ENCODE measurements around the gene OR4S2. TPM values are rescaled to one million over a fixed set of nuclear protein-coding genes. Genes with fewer than 3 reads are reported as not detected.

The OR4S2 gene, protein sequence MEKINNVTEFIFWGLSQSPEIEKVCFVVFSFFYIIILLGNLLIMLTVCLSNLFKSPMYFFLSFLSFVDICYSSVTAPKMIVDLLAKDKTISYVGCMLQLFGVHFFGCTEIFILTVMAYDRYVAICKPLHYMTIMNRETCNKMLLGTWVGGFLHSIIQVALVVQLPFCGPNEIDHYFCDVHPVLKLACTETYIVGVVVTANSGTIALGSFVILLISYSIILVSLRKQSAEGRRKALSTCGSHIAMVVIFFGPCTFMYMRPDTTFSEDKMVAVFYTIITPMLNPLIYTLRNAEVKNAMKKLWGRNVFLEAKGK
- not detected in 2 replicates for total RNA-seq

DNA sequence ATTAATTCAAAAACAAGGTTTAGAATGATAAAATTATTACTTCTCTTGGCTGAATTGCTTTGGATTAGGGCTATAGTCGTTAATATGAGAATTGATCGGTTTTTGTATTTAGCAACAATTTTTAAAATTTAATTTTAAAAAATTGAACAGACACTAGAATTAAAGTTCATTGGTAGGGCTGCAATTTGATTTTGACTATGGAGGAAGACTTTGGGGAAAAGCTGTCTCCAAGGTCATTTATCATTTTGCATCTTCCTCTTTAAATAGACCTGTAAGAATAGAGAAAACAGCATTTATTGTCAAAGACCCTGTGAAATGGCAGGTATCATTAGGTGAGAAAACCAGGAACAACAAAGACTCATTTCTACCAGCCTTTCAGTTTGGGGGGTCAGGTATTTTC, at the start of gene OR4S2:
Gene OR4S2 (plus strand): TSS at position 301 of the 400 bp plus-strand sequence. CDS start 2,577 bp downstream, outside the sequence.
- no peaks in the 10 kb centered on the region for H3K4me1 Mint-ChIP-seq (ENCODE audit: low read depth)
- H3K9me3 Mint-ChIP-seq = peaks cover 36% of the 10 kb centered on the region
- DNase-seq (ENCODE audit: low spot score) = no peak
- no peaks in the 10 kb centered on the region for H3K36me3 Mint-ChIP-seq (ENCODE audit: low read depth)
- H3K27ac Mint-ChIP-seq = no peak within 1 kb of the TSS
- H3K4me3 Mint-ChIP-seq = no peak within 1 kb of the TSS
- intact Hi-C loops (cut with micrococcal nuclease) = no loop called here
- H3K27me3 Mint-ChIP-seq (ENCODE audit: insufficient read depth) = no peaks in the 10 kb centered on the region

DNA sequence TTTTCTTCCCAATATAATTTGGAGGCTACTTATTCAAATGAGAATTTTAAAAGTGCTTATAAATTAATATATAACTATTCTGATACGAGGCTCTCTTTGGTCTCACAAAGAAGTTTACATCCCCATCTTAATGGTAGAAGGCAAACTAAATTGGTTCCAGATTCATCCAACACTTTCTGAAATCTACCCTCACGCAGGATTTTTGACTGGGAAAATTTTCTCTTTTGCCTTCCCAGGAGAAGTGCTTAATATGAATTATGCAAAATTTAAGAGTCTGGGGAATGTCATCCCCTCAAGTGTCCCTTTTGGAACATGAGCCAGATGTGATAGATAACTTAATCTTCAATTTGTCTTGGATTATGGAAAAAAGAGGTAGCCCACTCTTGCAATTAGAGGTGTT, 40.6 kb upstream of the OR4S2 start, which contains the start of gene OR4C11:
Gene OR4C11 (minus strand): TSS at position 101 of the 400 bp plus-strand sequence. CDS start 3,272 bp downstream, outside the sequence.
- peaks cover 26% of the 10 kb centered on the region for H3K9me3 Mint-ChIP-seq
- DNase-seq (ENCODE audit: low spot score) = no peak
- H3K36me3 Mint-ChIP-seq (ENCODE audit: low read depth) = no peaks in the 10 kb centered on the region
- intact Hi-C loops (cut with micrococcal nuclease) = no loop called here
- H3K4me3 Mint-ChIP-seq = no peak within 1 kb of the TSS
- H3K4me1 Mint-ChIP-seq (ENCODE audit: low read depth) = no peaks in the 10 kb centered on the region
- no peaks in the 10 kb centered on the region for H3K27me3 Mint-ChIP-seq (ENCODE audit: insufficient read depth)
- no peak within 1 kb of the TSS for H3K27ac Mint-ChIP-seq

DNA sequence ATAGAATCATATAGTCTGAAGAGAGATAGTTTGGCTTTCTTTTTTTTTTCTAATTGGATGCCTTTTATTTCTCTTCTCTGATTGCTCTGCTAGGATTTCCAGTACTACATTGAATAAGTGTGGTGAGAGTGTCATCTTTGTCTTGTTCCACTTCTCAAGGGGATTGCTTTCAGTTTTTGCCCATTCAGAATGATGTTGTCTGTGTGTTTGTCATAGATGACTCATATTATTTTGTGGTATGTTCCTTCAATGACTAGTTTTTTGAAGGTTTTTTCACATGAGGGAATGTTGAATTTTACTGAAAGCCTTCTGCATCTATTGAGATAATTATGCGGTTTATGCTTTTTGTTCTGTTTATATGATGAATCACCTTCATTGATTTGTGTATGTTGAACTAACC, 23.6 kb upstream of the OR4S2 start:
- no peaks in the 10 kb centered on the region for H3K4me1 Mint-ChIP-seq (ENCODE audit: low read depth)
- H3K9me3 Mint-ChIP-seq = peaks cover 62% of the 10 kb centered on the region
- DNase-seq (ENCODE audit: low spot score) = no peak
- intact Hi-C loops (cut with micrococcal nuclease) = no loop called here
- H3K27ac Mint-ChIP-seq = no peak overlapping the region
- no peaks in the 10 kb centered on the region for H3K27me3 Mint-ChIP-seq (ENCODE audit: insufficient read depth)
- H3K36me3 Mint-ChIP-seq (ENCODE audit: low read depth) = no peaks in the 10 kb centered on the region
- H3K4me3 Mint-ChIP-seq = no peak overlapping the region

DNA sequence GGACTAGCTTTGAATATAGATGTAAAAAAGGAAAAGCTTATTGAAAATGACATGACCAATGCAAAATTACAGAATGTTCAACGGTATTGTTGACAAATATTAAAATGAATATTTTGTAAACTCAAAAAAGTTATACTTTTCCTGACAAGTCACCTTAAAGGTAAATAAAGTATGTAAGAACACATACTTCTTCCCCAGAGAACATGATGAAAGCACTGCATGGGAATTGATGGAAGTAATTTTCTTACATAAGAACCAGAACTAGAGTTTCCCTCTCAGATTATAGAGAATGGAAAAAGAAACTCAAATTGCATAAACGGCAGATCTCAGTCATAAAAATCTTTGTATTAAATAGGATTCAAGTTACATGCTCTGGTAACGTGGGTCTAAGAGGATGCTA, 13.3 kb upstream of the OR4S2 start, which contains the start of gene OR4P4:
Gene OR4P4 (plus strand): TSS at position 301 of the 400 bp plus-strand sequence.
- intact Hi-C loops (cut with micrococcal nuclease) = no loop called here
- Mint-ChIP-seq H3K27me3 (ENCODE audit: insufficient read depth) (no peaks in the 10 kb centered on the region), H3K36me3 (ENCODE audit: low read depth) (no peaks in the 10 kb centered on the region), H3K27ac (no peak within 1 kb of the TSS), H3K4me1 (ENCODE audit: low read depth) (no peaks in the 10 kb centered on the region), H3K4me3 (no peak within 1 kb of the TSS), H3K9me3 (peaks cover 30% of the 10 kb centered on the region)
- no peak for DNase-seq (ENCODE audit: low spot score)

DNA sequence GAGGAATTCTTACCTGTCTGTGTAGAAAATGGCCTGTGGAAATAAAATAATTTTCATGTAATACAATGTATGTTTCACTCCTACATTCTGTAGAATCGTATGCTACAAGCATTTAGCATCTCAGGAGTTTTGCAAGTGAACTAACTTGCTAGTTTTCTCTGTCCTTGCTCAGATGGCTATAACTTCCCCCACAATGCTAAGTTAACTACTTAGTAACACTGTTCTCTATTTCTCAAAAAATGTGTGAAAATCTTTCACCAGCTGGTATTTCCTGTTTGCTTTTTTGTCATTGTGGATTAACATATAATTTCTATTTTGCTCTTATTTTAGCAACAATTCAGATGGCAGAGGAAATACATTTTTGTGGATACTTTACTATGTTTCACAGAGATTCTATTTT, 4.4 kb downstream of the OR4S2 start:
- intact Hi-C loops (cut with micrococcal nuclease) = no loop called here
- H3K27me3 Mint-ChIP-seq (ENCODE audit: insufficient read depth) = no peaks in the 10 kb centered on the region
- DNase-seq (ENCODE audit: low spot score) = no peak
- no peak overlapping the region for H3K27ac Mint-ChIP-seq
- no peaks in the 10 kb centered on the region for H3K36me3 Mint-ChIP-seq (ENCODE audit: low read depth)
- H3K4me3 Mint-ChIP-seq = no peak overlapping the region
- H3K9me3 Mint-ChIP-seq = peaks cover 35% of the 10 kb centered on the region
- no peaks in the 10 kb centered on the region for H3K4me1 Mint-ChIP-seq (ENCODE audit: low read depth)

DNA sequence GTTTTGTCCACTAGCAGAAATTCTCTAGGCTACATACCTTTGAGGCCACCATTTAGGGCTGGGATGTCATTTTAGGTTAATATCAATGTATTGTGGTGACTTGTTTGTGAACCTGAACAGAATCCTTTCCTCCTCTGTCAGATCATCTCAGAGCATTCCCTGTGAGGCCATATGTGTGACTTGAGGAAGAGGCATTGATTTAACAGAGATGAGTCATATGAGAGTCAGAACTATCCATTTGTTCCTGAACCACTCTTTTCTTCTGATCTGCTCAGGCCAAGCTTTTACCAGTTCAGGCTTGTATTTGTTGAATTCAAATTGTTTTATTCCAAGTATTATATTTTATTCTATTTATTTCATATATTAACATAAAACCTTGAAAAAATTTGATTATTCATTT, 7.0 kb downstream of the OR4S2 start:
- Mint-ChIP-seq H3K27me3 (ENCODE audit: insufficient read depth) (no peaks in the 10 kb centered on the region), H3K4me3 (no peak overlapping the region), H3K9me3 (peaks cover 33% of the 10 kb centered on the region), H3K36me3 (ENCODE audit: low read depth) (no peaks in the 10 kb centered on the region), H3K4me1 (ENCODE audit: low read depth) (no peaks in the 10 kb centered on the region), H3K27ac (no peak overlapping the region)
- intact Hi-C loops (cut with micrococcal nuclease) = no loop called here
- DNase-seq (ENCODE audit: low spot score) = no peak

DNA sequence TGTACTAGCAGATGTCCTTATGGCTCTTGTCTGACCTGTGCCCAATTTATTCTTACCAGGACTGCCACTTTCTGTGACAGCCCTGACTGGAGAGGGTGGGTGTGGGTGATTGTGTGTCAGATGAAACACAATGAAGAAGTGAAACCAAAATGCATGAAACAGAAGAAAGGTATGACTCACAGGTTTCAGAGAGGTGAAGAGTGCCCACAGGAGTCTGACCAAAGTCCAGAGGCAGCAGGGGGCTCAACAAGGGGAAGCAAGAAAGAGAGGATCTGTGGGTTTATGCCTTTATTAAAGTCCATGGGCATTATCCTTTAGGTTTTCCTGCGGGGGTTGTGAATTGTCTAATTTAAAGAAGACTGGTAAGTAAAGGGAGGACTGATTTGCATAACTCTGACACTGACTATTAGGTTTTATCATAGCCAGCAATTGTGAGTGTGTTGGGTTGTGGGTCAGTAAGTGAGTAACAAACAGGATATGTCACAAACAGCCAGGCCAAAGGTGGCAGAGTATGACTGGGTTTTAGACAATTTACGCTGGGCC, 10.0 kb downstream of the OR4S2 start:
- intact Hi-C loops (cut with micrococcal nuclease) = no loop called here
- Mint-ChIP-seq H3K27ac (no peak overlapping the region), H3K9me3 (peaks cover 26% of the 10 kb centered on the region), H3K36me3 (ENCODE audit: low read depth) (no peaks in the 10 kb centered on the region), H3K27me3 (ENCODE audit: insufficient read depth) (no peaks in the 10 kb centered on the region), H3K4me1 (ENCODE audit: low read depth) (no peaks in the 10 kb centered on the region), H3K4me3 (no peak overlapping the region)
- DNase-seq (ENCODE audit: low spot score) = no peak

DNA sequence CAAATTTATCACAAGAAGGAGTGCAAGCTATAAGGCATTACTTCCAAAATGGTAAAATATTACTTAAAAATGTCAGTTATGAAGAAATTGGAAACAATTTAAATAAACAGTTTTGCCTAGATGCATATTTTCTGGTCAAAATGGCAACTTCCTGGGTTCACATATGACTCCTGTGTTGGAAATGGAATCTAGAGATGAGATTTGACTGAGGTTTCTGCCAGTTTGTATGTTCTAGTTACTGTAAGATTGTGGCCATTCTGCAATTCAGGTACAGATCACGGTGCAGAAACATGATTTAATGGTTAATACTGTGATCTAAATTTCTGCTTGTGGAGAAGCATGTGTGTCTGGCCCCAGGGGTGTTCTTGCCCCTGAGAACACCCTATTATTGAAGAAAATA, 10.5 kb downstream of the OR4S2 start:
- Mint-ChIP-seq H3K27me3 (ENCODE audit: insufficient read depth) (no peaks in the 10 kb centered on the region), H3K27ac (no peak overlapping the region), H3K36me3 (ENCODE audit: low read depth) (no peaks in the 10 kb centered on the region), H3K9me3 (peaks cover 27% of the 10 kb centered on the region), H3K4me1 (ENCODE audit: low read depth) (no peaks in the 10 kb centered on the region), H3K4me3 (no peak overlapping the region)
- intact Hi-C loops (cut with micrococcal nuclease) = no loop called here
- no peak for DNase-seq (ENCODE audit: low spot score)

DNA sequence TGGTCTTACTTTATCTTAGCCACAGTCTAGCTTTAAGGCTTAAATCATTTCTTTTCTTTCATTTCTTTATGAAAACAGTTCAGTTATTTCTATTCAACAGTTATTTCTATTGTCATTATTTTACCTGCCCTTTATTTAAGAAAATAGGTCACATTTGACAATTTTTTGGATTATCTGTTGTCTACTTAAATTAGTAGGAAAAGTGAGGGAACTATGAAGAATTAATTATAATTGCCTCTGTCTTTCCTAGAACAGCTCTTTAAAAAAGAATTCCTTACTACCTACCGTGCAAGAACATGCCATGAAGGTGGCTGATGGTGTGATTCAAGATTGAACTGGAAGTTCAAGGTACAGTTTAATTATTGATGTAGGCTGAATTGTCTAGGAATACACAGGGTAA, 13.8 kb downstream of the OR4S2 start, which contains the start of gene OR4C6:
Gene OR4C6 (plus strand): TSS at position 301 of the 400 bp plus-strand sequence. CDS start 2,966 bp downstream, outside the sequence.
- H3K36me3 Mint-ChIP-seq (ENCODE audit: low read depth) = no peaks in the 10 kb centered on the region
- no peaks in the 10 kb centered on the region for H3K27me3 Mint-ChIP-seq (ENCODE audit: insufficient read depth)
- intact Hi-C loops (cut with micrococcal nuclease) = no loop called here
- no peak within 1 kb of the TSS for H3K27ac Mint-ChIP-seq
- H3K9me3 Mint-ChIP-seq = peaks cover 24% of the 10 kb centered on the region
- DNase-seq (ENCODE audit: low spot score) = no peak
- no peaks in the 10 kb centered on the region for H3K4me1 Mint-ChIP-seq (ENCODE audit: low read depth)
- H3K4me3 Mint-ChIP-seq = no peak within 1 kb of the TSS

DNA sequence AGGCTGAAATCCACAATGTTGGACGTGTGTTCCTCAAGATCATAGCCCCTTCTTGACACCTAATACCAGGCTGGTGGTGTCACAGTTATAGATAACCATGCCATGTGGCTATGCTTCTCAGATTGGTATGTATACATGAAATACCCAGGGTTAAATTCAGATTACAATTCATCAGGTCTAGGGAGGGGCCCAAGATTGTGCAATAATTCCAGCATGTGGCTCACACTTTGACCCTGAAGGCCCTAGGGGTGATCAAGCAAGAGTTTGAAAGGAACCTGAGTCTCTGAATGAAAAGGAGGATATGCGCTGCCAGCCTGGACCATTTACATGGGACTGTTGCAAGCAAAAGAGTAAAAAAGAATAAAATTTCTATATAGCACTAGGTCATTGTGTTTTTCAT, 21.2 kb downstream of the OR4S2 start:
- Mint-ChIP-seq H3K4me3 (no peak overlapping the region), H3K4me1 (ENCODE audit: low read depth) (no peaks in the 10 kb centered on the region), H3K27ac (no peak overlapping the region), H3K27me3 (ENCODE audit: insufficient read depth) (no peaks in the 10 kb centered on the region), H3K36me3 (ENCODE audit: low read depth) (no peaks in the 10 kb centered on the region), H3K9me3 (peaks cover 22% of the 10 kb centered on the region)
- no peak for DNase-seq (ENCODE audit: low spot score)
- intact Hi-C loops (cut with micrococcal nuclease) = no loop called here

DNA sequence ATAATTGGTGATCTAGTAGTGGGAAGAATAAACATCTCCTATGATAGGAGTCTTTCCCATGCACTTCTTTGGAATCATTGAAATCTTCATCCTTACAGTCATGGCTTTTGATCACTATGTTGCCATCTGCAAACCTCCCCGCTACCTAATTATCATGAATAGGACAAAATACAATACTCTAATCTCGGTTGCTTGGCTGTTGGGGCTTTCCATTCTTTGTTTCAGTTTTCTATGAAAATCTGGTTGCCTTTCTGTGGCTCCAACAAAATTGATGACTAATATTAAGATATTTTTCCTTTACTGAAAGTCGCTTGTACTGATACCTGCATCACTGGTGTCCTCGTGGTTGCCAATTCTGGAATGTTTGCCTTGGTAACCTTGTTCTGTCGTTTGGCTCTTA, 25.7 kb downstream of the OR4S2 start:
- H3K36me3 Mint-ChIP-seq (ENCODE audit: low read depth) = no peaks in the 10 kb centered on the region
- peaks cover 8% of the 10 kb centered on the region for H3K9me3 Mint-ChIP-seq
- no peak overlapping the region for H3K4me3 Mint-ChIP-seq
- intact Hi-C loops (cut with micrococcal nuclease) = no loop called here
- H3K27ac Mint-ChIP-seq = no peak overlapping the region
- no peak for DNase-seq (ENCODE audit: low spot score)
- no peaks in the 10 kb centered on the region for H3K4me1 Mint-ChIP-seq (ENCODE audit: low read depth)
- no peaks in the 10 kb centered on the region for H3K27me3 Mint-ChIP-seq (ENCODE audit: insufficient read depth)

DNA sequence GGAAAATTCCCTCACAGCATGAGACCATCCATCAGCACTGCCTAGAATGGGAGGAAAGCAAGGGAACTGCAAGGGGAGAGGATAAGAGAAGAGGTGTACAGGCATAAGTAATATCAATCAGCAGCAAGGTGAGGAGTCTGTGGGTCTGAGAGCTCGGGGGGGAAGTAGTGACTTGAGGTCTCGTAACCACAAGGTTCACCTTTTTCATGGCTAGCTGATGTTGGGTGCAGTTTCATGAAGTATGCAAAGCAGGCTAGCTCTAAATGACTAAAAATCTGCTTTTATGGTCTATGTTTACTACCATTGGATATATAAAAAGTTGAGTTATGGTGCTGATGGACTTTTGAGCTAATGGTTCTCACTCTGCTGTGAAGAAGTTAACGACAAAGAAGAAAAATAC, 49.7 kb downstream of the OR4S2 start:
- H3K4me1 Mint-ChIP-seq (ENCODE audit: low read depth) = no peaks in the 10 kb centered on the region
- no peak for DNase-seq (ENCODE audit: low spot score)
- H3K36me3 Mint-ChIP-seq (ENCODE audit: low read depth) = no peaks in the 10 kb centered on the region
- no peaks in the 10 kb centered on the region for H3K27me3 Mint-ChIP-seq (ENCODE audit: insufficient read depth)
- no peak overlapping the region for H3K4me3 Mint-ChIP-seq
- no peak overlapping the region for H3K27ac Mint-ChIP-seq
- intact Hi-C loops (cut with micrococcal nuclease) = no loop called here
- peaks cover 16% of the 10 kb centered on the region for H3K9me3 Mint-ChIP-seq

DNA sequence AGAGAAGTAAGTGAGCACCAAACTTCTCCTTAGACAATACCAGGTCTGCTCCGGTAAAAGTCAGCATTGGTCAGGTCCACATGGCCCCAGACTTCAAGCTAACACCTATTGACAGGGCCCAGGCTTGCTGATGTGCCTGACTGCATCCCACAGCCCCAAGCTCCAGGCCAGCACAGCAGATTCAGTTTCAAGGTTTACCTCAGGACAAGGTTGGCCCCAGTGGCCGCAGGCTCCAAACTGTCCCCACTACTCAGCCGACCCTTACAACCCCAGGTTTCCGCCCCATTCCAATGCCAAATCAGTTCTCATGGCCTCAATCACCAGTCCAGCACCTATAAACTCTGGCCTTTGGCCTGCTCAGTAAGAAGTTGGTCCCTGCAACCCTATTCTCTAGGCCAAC, 53.3 kb downstream of the OR4S2 start:
- intact Hi-C loops (cut with micrococcal nuclease) = no loop called here
- no peak overlapping the region for H3K4me3 Mint-ChIP-seq
- no peaks in the 10 kb centered on the region for H3K4me1 Mint-ChIP-seq (ENCODE audit: low read depth)
- H3K27ac Mint-ChIP-seq = no peak overlapping the region
- no peaks in the 10 kb centered on the region for H3K36me3 Mint-ChIP-seq (ENCODE audit: low read depth)
- H3K9me3 Mint-ChIP-seq = peaks cover 22% of the 10 kb centered on the region
- no peaks in the 10 kb centered on the region for H3K27me3 Mint-ChIP-seq (ENCODE audit: insufficient read depth)
- no peak for DNase-seq (ENCODE audit: low spot score)
